Mesodermal cell (in vitro differentiated cells): ENCODE measurements around the gene PACS2.

Source experiments
- H3K27ac ChIP-seq: 2 replicates; pipeline ENCODE4 v1.7.0; 2013; ENCODE audit warnings: mild to moderate bottlenecking, low read depth, low read length, moderate library complexity; ENCODE audit not compliant: severe bottlenecking
- H3K36me3 ChIP-seq: 2 replicates; pipeline ENCODE4 v1.7.1; 2013; ENCODE audit warnings: mild to moderate bottlenecking, low read length, moderate library complexity; ENCODE audit not compliant: control insufficient read depth, insufficient read depth
- H3K4me1 ChIP-seq: one replicate; pipeline ENCODE4 v1.7.1; 2013; ENCODE audit warnings: mild to moderate bottlenecking, low read length; ENCODE audit not compliant: insufficient read depth, control insufficient read depth, poor library complexity, severe bottlenecking
- H3K4me3 ChIP-seq: 2 replicates; pipeline ENCODE4 v1.7.0; 2013; ENCODE audit warnings: low read length, control low read depth, mild to moderate bottlenecking; ENCODE audit not compliant: insufficient read depth, poor library complexity, severe bottlenecking; ENCODE audit errors: extremely low read depth
- H3K9me3 ChIP-seq: 2 replicates; pipeline ENCODE4 v1.7.1; 2013; ENCODE audit warnings: mild to moderate bottlenecking, low read length, moderate library complexity; ENCODE audit not compliant: control insufficient read depth
- WGBS, 2 experiments: methylation state at CpG; one replicate each; pipeline ENCODE4 v1.1.5; 2013; ENCODE audit warnings: missing lambda C conversion rate in 2 of 2; ENCODE audit not compliant: insufficient coverage in 2 of 2; 5-methylcytosine and 5-hydroxymethylcytosine counted together

The PACS2 gene

DNA sequence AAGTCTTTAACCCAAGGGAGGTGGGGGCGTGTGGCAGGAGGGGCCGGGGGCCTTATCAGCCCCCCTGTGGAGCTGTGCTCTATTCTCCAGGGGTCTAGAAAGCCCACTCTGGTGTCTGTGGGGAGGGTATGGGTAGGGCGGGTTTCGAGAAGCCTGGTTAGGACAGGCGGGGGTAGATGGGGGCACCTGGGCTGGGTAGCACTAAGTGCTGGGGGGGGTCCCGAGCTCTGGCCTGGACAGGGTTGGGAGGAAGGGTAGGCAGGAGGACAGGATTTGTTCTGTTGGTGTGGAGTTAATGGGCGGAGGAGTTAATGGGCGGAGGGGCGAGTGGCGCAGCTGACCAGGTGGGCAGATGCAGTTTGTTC is 2.0 kb downstream of the PACS2 start:
- Histone ChIP-seq H3K4me3 (no peak overlapping the region), H3K9me3 (no peaks in the 10 kb centered on the region), H3K36me3 (no peaks in the 10 kb centered on the region), H3K4me1 (peaks cover 15% of the 10 kb centered on the region), H3K27ac (no peak overlapping the region)
- WGBS, 2 experiments, result 90 to 98% methylated on average over 7 to 9 of the region's 10 CpGs

DNA sequence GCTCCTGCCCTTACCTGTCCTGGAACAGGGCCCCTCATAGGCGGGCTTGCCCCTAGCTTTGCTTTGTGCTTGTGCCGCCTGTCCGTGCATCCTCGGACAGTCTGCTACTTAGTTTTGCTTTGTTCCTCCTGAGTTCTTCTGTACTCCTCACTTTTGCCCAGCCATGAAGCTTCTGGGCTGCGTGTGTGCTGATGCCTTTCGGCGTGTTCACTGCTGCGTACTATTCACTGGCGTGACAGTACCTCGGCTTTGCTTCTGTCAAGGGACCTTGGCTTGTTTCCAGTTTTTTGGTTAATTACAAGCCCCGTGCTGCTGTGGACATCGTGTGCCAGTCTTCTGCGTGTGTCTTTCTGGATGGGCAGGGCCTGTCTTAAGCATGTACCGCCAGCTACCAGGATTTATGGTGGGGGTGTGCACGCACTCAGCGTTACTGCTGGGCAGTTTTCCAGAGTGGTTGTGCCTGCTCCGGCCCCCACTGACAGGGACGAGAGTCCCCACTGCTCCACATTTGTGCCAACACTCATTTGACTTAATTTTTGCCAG is 2.5 kb downstream of the PACS2 start:
- H3K27ac ChIP-seq, result no peak overlapping the region

DNA sequence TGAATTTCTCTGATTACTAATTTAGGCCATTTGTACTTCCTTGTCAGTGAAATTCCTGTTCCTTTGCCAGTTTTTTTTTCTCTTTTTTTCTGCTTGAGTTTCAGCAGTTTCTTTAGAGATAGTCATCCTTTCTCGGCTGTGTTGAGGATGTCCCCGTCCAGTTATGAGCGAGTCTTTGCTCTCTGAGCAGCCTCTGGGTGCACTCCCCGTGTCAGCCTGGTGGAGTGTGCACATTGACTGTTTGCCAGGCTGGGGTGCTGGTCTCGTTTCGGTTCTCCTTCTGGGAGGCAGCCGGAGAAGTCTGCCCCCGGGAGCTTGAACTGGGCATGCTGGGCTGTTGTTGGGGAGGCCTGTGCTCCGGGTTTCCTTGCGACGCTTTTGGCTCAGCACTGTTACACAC is 3.0 kb downstream of the PACS2 start:
- no peak overlapping the region for H3K27ac ChIP-seq

More for the DNA sequence above, 2.5 kb downstream of the PACS2 start:
- H3K4me1 ChIP-seq, result peaks cover 12% of the 10 kb centered on the region
- H3K9me3 ChIP-seq, result no peaks in the 10 kb centered on the region
- H3K36me3 ChIP-seq, result no peaks in the 10 kb centered on the region
- H3K4me3 ChIP-seq, result no peak overlapping the region
- 94 to 97% methylated on average over 15 to 18 of the region's 18 CpGs for WGBS, 2 experiments

DNA sequence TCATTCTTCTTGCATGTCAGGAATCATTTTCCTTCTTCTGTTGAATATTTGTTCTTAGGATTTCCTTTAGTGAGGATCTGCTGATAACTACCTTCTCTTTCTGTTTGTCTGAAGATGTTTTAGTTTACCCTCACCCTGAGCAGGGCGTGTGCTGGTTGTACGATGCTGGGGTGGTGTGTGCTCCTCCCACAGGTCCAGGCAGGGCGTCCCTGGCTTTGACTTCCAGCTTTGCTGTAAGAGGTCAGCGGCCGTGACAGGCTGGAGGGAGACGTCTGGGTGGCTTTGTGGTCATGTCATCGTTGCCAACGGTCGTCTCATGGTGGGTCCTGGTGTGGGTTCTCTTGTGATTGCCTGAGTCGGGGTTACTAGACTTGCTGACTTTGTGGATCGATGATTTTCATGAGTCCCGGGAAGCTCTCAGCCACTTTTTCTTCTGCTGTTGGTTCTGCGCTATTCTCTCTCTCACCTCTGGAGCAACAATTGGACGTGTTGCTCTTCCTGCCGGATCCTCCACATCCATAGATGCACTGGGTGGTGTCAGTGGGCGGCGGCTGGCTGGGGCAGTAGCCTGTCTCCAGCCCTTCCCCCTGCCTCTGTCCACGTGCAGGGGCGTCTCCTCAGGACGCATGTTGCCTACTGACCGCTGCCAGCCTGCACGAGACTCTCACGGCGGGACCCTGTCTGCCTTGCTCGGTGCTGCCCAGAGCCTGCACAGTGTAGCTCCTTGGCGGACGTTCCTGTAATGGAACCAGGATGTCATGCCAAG is 8.4 kb downstream of the PACS2 start:
- Histone ChIP-seq H3K4me1 (no peaks in the 10 kb centered on the region), H3K27ac (no peak overlapping the region), H3K9me3 (no peaks in the 10 kb centered on the region), H3K4me3 (no peak overlapping the region), H3K36me3 (no peaks in the 10 kb centered on the region)
- WGBS, 2 experiments, result 91 to 92% methylated on average over 16 to 23 of the region's 27 CpGs

More for the DNA sequence above, 3.0 kb downstream of the PACS2 start:
- Histone ChIP-seq H3K4me1 (peaks cover 6% of the 10 kb centered on the region), H3K36me3 (no peaks in the 10 kb centered on the region), H3K9me3 (no peaks in the 10 kb centered on the region), H3K4me3 (no peak overlapping the region)
- WGBS, 2 experiments, result 89 to 95% methylated on average over 10 to 11 of the region's 11 CpGs

DNA sequence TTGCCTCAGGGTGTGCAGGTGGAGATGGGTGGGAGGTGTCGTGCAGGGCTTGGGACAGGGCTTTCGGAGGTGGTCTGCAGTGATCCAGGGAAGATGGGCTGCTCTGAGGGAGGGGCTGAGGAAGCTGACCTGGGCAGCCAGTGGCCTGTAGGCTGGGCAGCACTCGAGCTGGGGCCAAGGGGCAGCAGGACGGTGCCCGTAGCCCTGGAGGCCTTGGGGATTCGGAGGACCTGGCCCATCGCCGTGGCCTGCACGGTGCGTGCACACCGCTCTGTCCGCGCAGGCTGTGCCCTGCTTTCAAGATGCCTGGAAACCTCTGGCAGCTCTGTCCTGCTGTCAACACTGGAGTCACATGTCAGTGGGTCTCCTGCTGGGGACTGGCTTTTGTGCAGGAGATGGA is 9.1 kb downstream of the PACS2 start:
- H3K27ac ChIP-seq, result no peak overlapping the region
- H3K9me3 ChIP-seq, result no peaks in the 10 kb centered on the region
- H3K36me3 ChIP-seq, result no peaks in the 10 kb centered on the region
- H3K4me1 ChIP-seq, result no peaks in the 10 kb centered on the region
- no peak overlapping the region for H3K4me3 ChIP-seq
- 91 to 96% methylated on average over 11 to 13 of the region's 13 CpGs for WGBS, 2 experiments

DNA sequence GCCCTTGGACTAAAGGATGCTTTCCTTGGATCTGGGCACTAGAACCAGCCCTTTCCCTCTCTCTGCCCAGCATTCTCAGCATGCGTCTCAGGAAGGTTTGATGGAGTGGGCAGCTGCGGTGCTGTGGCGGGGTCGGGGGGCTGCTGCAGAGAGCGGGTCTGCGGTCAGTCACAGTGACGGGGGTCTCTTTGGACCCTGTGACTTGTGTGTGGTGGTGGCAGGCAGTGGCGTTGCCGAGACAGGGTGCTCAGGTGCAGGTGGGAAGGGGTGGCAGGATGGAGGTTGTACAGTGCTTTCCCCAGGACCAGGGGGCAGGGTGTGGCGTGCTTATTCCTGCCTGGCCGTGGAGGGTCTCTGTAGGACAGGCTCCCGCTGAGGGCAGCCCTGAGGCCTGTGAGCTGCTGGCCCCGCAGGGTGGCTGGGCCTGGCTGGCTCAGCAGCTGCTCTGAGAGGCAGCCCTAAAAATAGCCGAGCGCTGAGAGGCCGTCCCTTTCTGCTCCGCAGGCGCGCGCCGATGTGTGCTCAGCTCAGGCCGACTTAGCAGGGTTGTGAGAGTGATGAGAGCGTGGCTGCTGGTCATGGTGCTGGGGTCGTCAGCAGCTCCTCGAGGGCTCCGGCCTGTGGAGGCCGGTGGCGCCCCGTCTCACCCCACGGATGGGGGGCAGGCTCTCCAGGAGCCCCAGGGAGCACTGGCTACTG is 9.7 kb downstream of the PACS2 start:
- Histone ChIP-seq H3K9me3 (no peaks in the 10 kb centered on the region), H3K4me3 (no peak overlapping the region), H3K4me1 (no peaks in the 10 kb centered on the region), H3K27ac (no peak overlapping the region), H3K36me3 (no peaks in the 10 kb centered on the region)
- WGBS, 2 experiments, result 89 to 90% methylated on average over 22 of the region's 30 CpGs

DNA sequence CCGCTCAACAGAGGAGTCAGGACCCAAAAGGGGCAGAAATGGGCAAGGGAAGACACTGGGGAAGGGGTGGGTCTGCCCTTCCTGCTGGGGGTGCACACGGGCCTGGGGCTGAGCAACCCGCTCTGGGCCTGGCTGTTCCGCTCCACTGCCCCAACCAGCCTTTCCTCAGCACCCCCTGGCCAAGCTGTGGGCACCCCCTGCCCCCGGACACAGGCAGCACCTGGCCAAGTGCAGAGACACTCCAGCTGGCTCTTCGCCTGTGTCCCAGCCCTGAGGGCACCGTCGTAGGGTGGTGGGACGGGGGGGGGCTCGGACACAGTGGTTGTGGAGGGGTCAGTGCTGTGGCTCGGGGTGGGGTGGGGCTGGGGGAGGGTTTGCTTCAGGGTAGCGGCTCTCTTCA is 10.3 kb downstream of the PACS2 start:
- WGBS, 2 experiments, result 90% methylated on average over 6 to 9 of the region's 12 CpGs
- Histone ChIP-seq H3K27ac (no peak overlapping the region), H3K36me3 (no peaks in the 10 kb centered on the region), H3K4me3 (no peak overlapping the region), H3K4me1 (no peaks in the 10 kb centered on the region), H3K9me3 (no peaks in the 10 kb centered on the region)

DNA sequence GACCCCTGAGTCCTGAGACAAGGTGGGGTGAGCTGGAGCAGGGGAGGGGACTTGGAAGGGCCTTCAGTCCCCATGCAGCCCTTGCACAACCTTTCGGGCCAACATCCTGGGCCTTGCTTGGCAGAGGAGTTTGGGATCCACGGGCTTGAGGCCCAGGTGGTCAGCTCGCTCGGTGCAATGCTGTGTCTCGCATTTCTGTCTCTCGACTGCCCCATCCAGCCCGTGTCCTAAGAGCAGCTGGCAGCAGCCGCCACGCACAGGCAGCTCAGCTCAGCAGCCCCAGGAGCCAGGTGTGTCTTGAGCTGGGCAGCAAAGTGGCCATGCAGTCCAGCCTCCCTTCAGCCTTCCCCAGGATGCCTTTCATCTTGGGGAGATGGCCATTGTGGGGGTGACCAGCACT is 10.8 kb downstream of the PACS2 start:
- H3K9me3 ChIP-seq, result no peaks in the 10 kb centered on the region
- H3K4me3 ChIP-seq, result no peak overlapping the region
- H3K36me3 ChIP-seq, result no peaks in the 10 kb centered on the region
- no peaks in the 10 kb centered on the region for H3K4me1 ChIP-seq
- 94 to 98% methylated on average over 8 to 9 of the region's 9 CpGs for WGBS, 2 experiments
- no peak overlapping the region for H3K27ac ChIP-seq

DNA sequence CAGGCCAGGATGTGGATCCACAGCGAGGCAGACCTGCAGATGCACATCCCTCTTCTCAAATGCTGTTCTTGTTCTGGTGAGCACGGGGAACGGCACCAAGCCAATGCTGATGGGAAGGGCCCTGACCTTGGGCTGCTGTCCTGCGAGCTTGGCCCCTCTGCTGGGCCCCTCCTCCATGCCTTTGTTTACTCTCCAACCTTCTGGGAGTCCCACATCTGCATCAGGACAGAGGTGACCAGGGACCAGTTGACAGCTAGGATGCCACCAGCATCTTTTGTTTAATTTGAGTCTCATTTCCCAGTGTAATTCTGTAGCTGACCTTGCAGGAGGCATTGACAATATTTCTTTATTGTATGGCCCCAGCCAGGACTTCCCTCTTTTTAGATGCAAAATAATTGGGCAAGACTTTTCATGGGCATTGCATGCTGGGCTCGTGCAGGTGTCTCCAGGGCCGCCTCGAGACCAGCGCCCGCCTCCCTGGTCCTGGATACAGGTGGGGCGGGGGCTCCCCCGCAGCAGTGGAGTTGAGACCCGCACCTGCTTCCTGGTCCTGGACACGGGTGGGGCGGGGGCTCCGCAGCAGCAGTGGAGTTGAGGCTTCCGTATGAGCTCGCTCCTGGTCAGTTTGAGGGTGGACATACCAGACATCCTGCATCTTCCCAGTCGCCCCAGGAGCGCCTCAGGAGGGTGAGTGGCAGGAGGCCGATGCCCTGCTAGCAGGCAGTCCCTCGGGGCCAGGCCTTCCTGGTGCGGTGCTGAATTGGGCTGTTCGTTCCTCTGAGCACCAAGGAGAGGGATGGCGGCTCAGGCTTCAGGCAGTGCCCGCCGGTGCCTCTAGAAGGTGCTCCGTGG is 11.4 kb downstream of the PACS2 start:
- WGBS, 2 experiments, result 89% methylated on average over 27 of the region's 27 CpGs
- no peaks in the 10 kb centered on the region for H3K4me1 ChIP-seq

DNA sequence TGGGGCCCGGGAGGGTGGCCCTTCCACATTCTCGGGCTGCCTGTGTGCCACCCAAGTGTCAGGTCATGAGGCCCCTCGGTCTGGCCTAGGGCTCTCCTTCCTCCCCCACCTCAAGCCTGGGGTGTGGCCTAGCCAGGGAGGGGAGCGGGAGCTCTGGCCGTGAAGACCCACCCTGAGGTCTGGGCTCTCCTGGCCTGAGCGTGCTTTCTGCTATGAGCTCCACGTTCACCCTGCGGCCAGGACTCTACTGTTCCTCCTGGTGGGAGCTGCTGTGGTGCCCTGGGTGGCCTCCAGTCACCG is 12.0 kb downstream of the PACS2 start:
- 77 to 79% methylated on average over 6 to 9 of the region's 9 CpGs for WGBS, 2 experiments
- Histone ChIP-seq H3K36me3 (no peaks in the 10 kb centered on the region), H3K4me3 (no peak overlapping the region), H3K27ac (no peak overlapping the region), H3K9me3 (no peaks in the 10 kb centered on the region), H3K4me1 (no peaks in the 10 kb centered on the region)

More for the DNA sequence above, 11.4 kb downstream of the PACS2 start:
- no peaks in the 10 kb centered on the region for H3K9me3 ChIP-seq
- no peak overlapping the region for H3K4me3 ChIP-seq
- H3K36me3 ChIP-seq, result no peaks in the 10 kb centered on the region
- H3K27ac ChIP-seq, result no peak overlapping the region
